ENCODE measurements around the gene KCNQ1.

DNA sequence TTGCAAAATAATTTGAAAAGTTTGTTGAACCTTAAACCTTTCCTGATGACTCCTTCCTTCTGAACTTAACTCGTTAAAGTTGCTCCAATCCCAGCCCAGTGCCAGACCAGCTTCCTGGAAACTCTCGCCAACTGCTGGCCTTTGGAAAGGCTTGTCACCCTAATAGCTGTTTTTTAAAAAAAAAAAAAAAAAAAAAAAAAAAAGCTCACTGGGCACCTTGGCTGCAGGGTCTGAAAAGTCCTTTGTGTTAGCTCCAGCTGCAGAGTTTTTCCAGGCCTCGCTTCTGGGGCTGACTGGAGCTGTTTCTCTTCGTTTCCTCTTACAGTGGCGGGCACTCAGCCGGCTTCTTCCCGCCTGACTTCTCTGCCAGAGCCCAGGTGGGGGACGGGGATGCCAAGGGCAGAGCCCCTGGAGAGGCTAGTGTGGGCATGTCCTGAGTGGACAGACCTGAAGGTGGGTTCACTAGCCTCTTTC is 229.9 kb downstream of the KCNQ1 start:
- TF ChIP-seq, protein P1, sequence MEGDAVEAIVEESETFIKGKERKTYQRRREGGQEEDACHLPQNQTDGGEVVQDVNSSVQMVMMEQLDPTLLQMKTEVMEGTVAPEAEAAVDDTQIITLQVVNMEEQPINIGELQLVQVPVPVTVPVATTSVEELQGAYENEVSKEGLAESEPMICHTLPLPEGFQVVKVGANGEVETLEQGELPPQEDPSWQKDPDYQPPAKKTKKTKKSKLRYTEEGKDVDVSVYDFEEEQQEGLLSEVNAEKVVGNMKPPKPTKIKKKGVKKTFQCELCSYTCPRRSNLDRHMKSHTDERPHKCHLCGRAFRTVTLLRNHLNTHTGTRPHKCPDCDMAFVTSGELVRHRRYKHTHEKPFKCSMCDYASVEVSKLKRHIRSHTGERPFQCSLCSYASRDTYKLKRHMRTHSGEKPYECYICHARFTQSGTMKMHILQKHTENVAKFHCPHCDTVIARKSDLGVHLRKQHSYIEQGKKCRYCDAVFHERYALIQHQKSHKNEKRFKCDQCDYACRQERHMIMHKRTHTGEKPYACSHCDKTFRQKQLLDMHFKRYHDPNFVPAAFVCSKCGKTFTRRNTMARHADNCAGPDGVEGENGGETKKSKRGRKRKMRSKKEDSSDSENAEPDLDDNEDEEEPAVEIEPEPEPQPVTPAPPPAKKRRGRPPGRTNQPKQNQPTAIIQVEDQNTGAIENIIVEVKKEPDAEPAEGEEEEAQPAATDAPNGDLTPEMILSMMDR (IDR thresholded peaks at IDR 0.05; ENCODE audit: poor library complexity, severe bottlenecking): no peak
- TF ChIP-seq SMC3 (conservative IDR thresholded peaks at IDR 0.05; ENCODE audit: poor library complexity): no peak
- TF ChIP-seq RAD21 (conservative IDR thresholded peaks at IDR 0.05): no peak
- TF ChIP-seq EZH2 (IDR thresholded peaks at IDR 0.05; ENCODE audit: borderline replicate concordance, insufficient read depth, low read length, poor library complexity, severe bottlenecking): no peak
- TF ChIP-seq, protein P2, sequence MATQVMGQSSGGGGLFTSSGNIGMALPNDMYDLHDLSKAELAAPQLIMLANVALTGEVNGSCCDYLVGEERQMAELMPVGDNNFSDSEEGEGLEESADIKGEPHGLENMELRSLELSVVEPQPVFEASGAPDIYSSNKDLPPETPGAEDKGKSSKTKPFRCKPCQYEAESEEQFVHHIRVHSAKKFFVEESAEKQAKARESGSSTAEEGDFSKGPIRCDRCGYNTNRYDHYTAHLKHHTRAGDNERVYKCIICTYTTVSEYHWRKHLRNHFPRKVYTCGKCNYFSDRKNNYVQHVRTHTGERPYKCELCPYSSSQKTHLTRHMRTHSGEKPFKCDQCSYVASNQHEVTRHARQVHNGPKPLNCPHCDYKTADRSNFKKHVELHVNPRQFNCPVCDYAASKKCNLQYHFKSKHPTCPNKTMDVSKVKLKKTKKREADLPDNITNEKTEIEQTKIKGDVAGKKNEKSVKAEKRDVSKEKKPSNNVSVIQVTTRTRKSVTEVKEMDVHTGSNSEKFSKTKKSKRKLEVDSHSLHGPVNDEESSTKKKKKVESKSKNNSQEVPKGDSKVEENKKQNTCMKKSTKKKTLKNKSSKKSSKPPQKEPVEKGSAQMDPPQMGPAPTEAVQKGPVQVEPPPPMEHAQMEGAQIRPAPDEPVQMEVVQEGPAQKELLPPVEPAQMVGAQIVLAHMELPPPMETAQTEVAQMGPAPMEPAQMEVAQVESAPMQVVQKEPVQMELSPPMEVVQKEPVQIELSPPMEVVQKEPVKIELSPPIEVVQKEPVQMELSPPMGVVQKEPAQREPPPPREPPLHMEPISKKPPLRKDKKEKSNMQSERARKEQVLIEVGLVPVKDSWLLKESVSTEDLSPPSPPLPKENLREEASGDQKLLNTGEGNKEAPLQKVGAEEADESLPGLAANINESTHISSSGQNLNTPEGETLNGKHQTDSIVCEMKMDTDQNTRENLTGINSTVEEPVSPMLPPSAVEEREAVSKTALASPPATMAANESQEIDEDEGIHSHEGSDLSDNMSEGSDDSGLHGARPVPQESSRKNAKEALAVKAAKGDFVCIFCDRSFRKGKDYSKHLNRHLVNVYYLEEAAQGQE (IDR thresholded peaks at IDR 0.05; ENCODE audit: borderline replicate concordance): no peak

Data from neural cell (in vitro differentiated cells).